ENCODE results near the gene EIF4A3. TPM values are rescaled to one million over a fixed set of nuclear protein-coding genes. Genes with fewer than 3 reads are reported as not detected.
A peak's percentile ranks its signal among the peaks of the same experiment; 100 is the strongest.

EIF4A3 gene
- total and polyA plus RNA-seq, 9 of the 15 experiments (the other 6 are each of a cell fraction or from before 2014, with no cell fraction given) = 62.7 to 171 (median 127) TPM

DNA sequence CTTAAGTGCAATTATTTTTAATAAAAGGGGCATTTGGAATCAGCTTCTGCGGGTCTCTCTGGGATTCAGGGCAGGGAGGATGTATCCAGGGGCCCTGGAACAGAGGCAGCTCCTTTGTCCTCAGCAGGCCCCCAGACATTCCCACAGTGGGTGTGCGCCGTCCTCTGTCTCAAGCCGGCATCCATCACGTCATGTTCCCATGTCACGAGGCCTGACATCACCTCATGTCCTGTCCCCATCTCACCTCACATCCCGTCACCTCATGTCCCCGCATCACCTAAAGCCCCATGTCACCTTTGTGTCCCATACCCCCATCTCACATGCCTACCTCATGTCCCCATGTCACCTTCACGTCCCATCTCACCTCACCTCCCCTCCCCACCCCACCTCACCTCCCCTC is 27.1 kb downstream of the EIF4A3 start:
- H4K20me1 ChIP-seq (replicated peaks; ENCODE audit: control insufficient read depth, insufficient read depth, low read length) = no peaks in the 10 kb centered on the region
- no peak overlapping the region for H3K27ac ChIP-seq (ENCODE audit: extremely low read depth, low read depth, low read length)
- no peak overlapping the region for H3K4me2 ChIP-seq (ENCODE audit: insufficient read depth, low read length)
- H3K4me1 ChIP-seq (replicated peaks in 1 of 2; ENCODE audit: control insufficient read depth in 2 of 2, insufficient read depth in 2 of 2, low read length in 2 of 2) = peaks cover 0 to 38% of the 10 kb centered on the region in 2 experiments; a peak in 2 of 5 replicates
- no peak overlapping the region for H2AFZ ChIP-seq (ENCODE audit: low read depth, low read length)
- H3K36me3 ChIP-seq (ENCODE audit: control insufficient read depth, insufficient read depth, low read length) = no peaks in the 10 kb centered on the region
- H3K27me3 ChIP-seq (ENCODE audit: control insufficient read depth in 2 of 2, insufficient read depth in 2 of 2, low read length in 2 of 2) = peaks cover 38 to 68% of the 10 kb centered on the region in 2 experiments
- no peaks in the 10 kb centered on the region for H3K79me2 ChIP-seq (ENCODE audit: control insufficient read depth, insufficient read depth, low read length)
- peak in 1 of 4 experiments; percentile 13 for DNase-seq (ENCODE audit: extremely low read depth in 1 of 4, low spot score in 3 of 4)
- 0 out of 2 replicates have a peak, but pooled peaks cover 4% of the 10 kb centered on the region for H3K9me3 ChIP-seq (replicated peaks; ENCODE audit: control insufficient read depth, insufficient read depth, low read depth, low read length)
- 0 out of 3 replicates have a peak, but pooled peaks have one; percentile 19 for ATAC-seq
- intact Hi-C loops (cut with micrococcal nuclease) = no loop called here
- no peak overlapping the region for H3K4me3 ChIP-seq
- POLR2A ChIA-PET = interaction anchor here (0.8 to 1.9 kb wide), 4 partner anchors 9 to 164 kb away, joined by 3 to 5 read pairs (median 4); partner anchors contain the start of gene GAA
- 5% methylated on average over 6 of the region's 9 CpGs for WGBS (ENCODE audit: insufficient coverage, low coverage, missing lambda C conversion rate)
- H3K9ac ChIP-seq (ENCODE audit: insufficient read depth in 1 of 2, low read depth in 2 of 2, low read length in 2 of 2) = no peak overlapping the region
- no peak for FAIRE-seq
- TF ChIP-seq JUND (IDR thresholded peaks at IDR 0.05; ENCODE audit: borderline replicate concordance, low read depth, low read length) = peak; percentile 26; the same call in 1 of the 2 replicates
- TF ChIP-seq JUND (tag; IDR thresholded peaks at IDR 0.05; ENCODE audit: borderline replicate concordance, low read depth, low read length) = no peak
- peak; percentile 87 for TF ChIP-seq KLF1 (tag; IDR thresholded peaks at IDR 0.05)
- no peak for TF ChIP-seq FUS (optimal IDR thresholded peaks at IDR 0.05; ENCODE audit: low read depth, low read length)
- peak; percentile 32; the same call in 1 of the 2 replicates for TF ChIP-seq CREB1 (IDR thresholded peaks at IDR 0.05)
- no peak for TF ChIP-seq CREB1 (CRISPR knock-in tag; IDR thresholded peaks at IDR 0.05)
- TF ChIP-seq, protein P1, sequence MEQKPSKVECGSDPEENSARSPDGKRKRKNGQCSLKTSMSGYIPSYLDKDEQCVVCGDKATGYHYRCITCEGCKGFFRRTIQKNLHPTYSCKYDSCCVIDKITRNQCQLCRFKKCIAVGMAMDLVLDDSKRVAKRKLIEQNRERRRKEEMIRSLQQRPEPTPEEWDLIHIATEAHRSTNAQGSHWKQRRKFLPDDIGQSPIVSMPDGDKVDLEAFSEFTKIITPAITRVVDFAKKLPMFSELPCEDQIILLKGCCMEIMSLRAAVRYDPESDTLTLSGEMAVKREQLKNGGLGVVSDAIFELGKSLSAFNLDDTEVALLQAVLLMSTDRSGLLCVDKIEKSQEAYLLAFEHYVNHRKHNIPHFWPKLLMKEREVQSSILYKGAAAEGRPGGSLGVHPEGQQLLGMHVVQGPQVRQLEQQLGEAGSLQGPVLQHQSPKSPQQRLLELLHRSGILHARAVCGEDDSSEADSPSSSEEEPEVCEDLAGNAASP (IDR thresholded peaks at IDR 0.05) = 0 out of 2 replicates have a peak, but pooled peaks have one; percentile 54
- TF ChIP-seq, protein P2, sequence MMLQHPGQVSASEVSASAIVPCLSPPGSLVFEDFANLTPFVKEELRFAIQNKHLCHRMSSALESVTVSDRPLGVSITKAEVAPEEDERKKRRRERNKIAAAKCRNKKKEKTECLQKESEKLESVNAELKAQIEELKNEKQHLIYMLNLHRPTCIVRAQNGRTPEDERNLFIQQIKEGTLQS (IDR thresholded peaks at IDR 0.05) = peak; percentile 21; the same call in 1 of the 2 replicates
- TF ChIP-seq, protein P2 (CRISPR knock-in tag; conservative IDR thresholded peaks at IDR 0.05) = no peak
- no peak for TF ChIP-seq ZNF584 (CRISPR knock-in tag; IDR thresholded peaks at IDR 0.05; ENCODE audit: low read depth)
- peak; percentile 52; the same call in 1 of the 2 replicates for TF ChIP-seq CREM (IDR thresholded peaks at IDR 0.05; ENCODE audit: low read depth)
- no peak for TF ChIP-seq KDM1A (IDR thresholded peaks at IDR 0.05)
- TF ChIP-seq IRF2 (CRISPR knock-in tag; IDR thresholded peaks at IDR 0.05) = no peak
- TF ChIP-seq STAT5A (IDR thresholded peaks at IDR 0.05; ENCODE audit: borderline replicate concordance, low read length) = no peak
- TF ChIP-seq ZNF212 (CRISPR knock-in tag; IDR thresholded peaks at IDR 0.05) = no peak
- TF ChIP-seq NCOA1 (IDR thresholded peaks at IDR 0.05; ENCODE audit: low read depth) = 0 out of 2 replicates have a peak, but pooled peaks have one; percentile 45
- in situ Hi-C loops (cut with MboI) = no loop called here
- no TSS peak for BruUV-seq (replicated peaks)
- CTCF ChIA-PET (ENCODE audit: low intra/inter-chr PET ratio) = no interaction called here
- no peaks in the 10 kb centered on the region for H3K9me1 ChIP-seq (ENCODE audit: control insufficient read depth, insufficient read depth, low read length)
